ENCODE data around the gene PDE6A.

Gene PDE6A

DNA sequence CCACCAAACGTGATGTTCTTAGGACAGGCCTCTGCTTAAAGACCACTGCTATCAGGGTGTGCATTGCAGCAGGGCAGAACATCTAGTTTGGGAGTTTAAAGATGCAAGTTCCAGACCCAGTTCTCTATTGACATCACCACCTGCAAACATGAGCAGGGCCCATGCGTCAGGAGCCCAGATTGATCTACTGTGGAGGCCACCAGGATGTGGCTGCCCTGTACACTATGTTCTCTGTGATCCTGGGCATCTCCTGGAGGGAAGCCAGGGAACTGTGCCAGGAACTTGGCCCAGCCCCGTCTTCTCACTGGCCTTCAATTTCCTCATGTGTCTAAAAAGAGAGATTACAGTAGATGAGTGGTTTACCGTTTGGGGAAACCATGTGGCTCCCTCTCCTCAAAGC is 87.1 kb downstream of the PDE6A start:
- DNase-seq, result no peak

GRCh38 chr5:149855366-149855765 is 89.2 kb downstream of the PDE6A start:
- no peak for DNase-seq

GRCh38 chr5:149854866-149855265 is 89.7 kb downstream of the PDE6A start:
- DNase-seq, result no peak

DNA sequence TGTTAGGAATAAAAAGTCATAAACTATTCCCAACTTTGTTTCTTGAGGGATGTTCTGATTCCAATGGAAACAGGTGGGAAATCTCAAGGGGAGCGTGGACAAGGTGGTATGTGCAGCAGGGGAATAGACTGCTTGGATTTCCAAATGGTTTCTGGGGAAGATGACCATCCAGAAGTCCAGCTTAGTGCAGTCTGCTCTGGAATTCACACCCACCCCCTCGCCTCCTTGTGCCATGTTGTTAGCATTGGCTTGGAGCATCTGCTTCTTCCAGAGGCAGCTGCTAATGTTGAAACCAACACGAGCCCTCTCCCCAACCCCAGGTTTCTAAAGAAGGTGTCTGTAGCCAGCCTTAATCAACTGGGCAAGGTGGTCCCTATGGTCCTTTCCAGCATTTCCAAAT is 90.9 kb downstream of the PDE6A start:
- DNase-seq, result no peak

DNA sequence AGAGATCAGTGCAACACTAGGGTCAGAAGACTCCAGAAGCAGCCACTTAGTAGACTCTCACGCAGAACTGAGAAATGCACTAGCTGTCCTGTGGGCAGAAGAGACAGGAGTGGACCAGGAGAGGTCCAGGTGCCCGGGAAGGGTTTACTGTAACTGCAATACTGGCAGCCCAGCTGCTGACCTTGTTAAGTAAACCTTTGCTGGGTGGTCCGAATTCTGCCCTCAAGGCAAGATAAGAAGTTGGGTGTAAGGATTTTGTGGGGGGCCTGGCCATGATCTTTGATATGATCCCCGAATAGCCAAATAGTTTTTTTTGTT is 91.3 kb downstream of the PDE6A start:
- no peak for DNase-seq

GRCh38 chr5:149852641-149853330 is 91.8 kb downstream of the PDE6A start:
- peak; percentile 60 for DNase-seq

- DNase-seq, result no peak
Measured at GRCh38 chr5:149851211-149851610, 93.4 kb downstream of the PDE6A start.

DNA sequence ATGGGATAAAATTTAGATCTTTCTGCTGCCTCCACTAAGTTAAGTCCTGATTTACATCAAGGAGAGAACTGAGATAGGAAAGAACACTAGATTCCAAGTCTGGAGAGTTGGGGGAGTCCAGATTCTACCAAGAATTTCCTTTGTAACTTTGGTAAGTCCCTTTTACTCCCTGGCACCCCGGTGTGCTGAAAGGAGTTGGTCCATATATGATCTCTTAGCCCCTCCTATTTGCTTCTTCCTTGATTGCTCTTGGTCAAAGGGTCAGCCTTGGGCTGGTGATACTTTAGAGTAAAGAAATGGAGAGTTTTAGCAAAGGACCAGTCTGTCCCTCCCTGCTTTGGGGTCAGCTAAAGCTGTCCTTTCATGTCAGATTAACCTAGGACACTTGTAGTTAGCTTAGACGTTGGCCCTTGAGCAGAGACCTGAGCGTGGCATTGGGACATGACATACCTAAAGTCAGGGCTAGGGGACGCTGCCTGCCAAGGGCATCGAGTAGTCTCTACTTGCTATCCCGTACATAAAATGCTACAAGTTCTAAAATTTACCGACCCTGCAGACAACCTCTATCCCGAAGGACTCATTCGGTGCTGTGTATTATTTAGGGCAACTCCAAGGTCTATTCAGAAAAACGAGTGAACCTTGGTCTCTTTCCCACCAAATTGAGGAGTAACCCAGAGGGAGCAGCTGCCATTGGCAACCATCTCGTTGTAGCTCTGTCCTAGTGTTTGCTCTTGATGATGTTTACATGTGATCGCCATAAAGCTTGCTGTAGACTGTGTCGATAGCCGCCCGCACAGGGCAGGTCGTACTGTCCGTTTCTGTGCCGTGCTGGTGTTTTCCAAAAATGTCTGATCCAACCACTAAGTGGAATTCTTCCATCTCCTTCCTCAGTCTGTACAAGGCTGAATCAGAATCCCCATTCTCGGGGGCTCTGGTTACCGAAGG is 94.4 kb downstream of the PDE6A start:
- no peak for DNase-seq

GRCh38 chr5:149849280-149849965 is 95.2 kb downstream of the PDE6A start:
- no peak for DNase-seq

- no peak for DNase-seq
Measured at GRCh38 chr5:149847611-149848010, 97.0 kb downstream of the PDE6A start.

GRCh38 chr5:149846021-149846420 is 98.6 kb downstream of the PDE6A start:
- no peak for DNase-seq

GRCh38 chr5:149845601-149846000 is 99.0 kb downstream of the PDE6A start:
- DNase-seq, result no peak

GRCh38 chr5:149841851-149842793 is 102.5 kb downstream of the PDE6A start:
- DNase-seq, result no peak

DNA sequence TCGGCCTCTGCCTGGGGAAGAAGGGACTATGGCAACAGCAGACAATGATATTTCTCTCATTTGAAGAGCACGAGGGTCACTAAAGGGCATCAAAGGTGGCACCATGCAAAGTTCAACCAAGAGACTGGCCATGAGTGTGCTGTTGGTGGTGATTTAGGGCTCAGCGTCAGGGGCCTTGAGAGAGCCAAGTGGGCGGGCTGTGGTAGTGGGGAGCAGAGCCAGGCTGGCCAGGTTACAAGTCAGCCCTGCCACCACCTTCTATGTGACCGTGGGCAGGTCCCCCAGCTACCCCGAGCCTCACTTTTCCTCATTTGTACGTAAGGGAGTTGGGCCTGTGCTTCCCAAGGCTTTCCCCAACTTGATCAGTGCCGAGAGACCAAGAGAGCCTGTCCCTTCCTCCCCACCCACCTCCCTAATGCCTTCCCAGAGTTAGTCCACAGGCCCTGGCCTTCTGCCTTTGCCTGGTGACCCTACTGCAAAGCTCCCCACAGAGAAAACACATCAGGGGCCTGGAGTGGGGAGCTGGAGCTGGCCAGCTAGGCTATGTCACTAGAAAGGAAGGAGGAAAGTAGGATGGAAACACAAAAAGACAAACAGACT is 104.3 kb downstream of the PDE6A start:
- DNase-seq, result no peak

GRCh38 chr5:149839761-149840160 is 104.8 kb downstream of the PDE6A start:
- DNase-seq, result no peak

DNA sequence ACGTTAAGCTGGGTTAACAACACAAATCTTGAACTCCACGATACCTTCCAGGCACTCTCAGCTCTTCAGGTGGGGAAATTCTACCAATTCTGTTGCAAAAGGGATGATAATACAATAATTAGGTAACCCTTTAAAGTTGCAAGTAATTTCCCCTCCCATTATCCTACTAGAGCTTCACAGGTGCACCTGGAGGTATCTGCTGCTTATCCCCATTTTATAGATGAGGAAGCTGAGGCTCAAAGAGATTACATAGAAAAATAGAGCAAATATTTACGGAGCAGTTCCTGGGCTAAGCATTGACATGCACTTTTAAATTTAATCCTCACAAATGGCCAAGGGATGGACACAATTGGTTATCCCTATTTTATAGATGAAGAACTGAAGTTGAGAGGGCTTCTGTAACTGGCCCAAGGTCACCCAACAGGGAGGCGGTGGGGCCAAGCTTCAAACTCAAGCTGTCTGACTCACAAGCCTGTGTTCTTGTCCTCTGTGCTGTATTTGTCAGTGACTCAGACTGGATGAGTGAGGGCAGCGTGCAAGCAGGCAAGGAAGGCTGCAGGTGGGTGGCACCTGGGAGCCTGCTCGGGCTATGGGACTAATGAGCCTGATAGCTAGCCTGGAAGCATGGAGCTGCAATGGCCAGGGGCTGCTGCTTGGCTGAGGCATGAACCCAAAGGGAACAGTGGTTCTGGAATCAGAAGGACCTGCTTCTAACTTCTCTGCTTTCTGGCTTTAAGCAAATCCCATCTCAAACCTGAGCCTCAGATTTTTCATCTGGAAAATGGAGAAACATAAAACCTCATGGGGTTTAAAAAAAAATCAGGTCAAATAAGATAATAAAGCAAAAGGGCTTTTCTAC is 105.5 kb downstream of the PDE6A start:
- DNase-seq, result no peak

DNA sequence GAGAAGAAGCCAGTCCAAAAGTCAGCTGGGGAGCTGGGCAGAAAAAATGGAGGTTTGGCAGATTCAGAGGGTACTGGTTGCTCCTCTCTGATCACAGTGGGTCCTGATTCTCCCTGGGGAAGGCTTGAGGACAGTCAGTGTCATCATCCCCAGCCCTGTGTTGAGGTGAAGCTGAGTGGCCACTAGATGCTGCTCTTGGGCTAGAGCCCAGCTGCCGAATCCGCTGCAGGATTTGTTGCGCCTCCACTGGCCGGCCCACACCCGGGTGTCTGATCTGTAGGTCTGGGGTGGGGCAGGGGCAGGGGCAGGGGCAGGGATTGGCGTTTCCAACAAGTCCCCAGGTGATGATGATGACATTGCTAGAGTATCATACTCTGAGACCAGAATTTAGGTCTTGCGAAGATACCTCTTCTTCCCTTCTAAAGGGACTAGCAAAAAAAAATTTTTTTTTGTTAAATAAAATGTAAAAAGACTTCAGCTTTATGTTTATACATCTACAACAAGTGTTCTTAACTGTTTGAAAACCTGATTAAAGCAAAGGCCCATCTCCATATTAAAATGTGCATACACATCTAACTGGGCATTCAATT is 106.8 kb downstream of the PDE6A start:
- peak; percentile 18 for DNase-seq

DNA sequence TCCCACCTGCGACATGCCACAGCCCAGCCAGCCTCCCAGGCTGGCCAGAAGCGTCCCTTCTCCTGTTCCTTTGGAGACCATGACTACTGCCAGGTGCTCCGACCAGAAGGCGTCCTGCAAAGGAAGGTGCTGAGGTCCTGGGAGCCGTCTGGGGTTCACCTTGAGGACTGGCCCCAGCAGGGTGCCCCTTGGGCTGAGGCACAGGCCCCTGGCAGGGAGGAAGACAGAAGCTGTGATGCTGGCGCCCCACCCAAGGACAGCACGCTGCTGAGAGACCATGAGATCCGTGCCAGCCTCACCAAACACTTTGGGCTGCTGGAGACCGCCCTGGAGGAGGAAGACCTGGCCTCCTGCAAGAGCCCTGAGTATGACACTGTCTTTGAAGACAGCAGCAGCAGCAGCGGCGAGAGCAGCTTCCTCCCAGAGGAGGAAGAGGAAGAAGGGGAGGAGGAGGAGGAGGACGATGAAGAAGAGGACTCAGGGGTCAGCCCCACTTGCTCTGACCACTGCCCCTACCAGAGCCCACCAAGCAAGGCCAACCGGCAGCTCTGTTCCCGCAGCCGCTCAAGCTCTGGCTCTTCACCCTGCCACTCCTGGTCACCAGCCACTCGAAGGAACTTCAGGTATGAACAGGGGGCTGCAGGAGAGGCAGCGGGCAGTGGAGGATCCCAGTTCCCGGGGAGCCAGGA is 108.0 kb downstream of the PDE6A start:
- DNase-seq, result no peak

DNA sequence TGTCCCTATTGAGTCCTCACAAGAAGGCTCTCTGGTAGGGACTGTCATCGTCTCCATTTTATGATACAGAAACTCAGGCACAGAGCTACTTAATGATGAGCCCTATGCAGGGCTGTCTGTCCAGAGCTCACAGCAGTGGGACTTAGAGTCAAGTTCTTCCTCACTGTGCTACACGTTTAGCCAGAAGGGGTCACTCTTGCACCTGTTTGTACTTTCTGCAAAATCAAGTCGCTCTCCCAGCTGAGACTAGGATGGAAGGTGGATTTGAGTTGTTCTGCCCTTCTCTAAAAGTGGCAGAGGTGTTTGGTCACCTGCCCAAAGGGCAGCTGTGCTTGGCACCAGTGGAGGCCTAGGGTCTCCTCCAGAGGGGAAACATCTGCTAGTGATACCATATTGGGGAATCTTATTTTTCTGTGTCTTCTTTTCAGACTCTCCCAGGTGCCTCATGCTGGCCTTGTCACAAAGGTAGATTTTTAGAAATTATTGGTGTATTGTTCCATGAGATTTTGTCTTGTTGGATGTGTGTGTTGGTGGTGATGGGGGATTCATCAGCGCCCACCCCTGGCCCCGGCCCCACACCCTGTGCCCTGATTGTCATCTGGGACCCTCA is 110.2 kb downstream of the PDE6A start:
- DNase-seq, result peak; percentile 71

All from activated CD4-positive, alpha-beta T cell treated with anti-CD3 and anti-CD28 coated beads for 48 hours (primary cell).